Bronchial epithelial cell (primary cell): ENCODE measurements around the gene SDF2L1. TPM values are rescaled to one million over a fixed set of nuclear protein-coding genes. Genes with fewer than 3 reads are reported as not detected.
"Not testable (repeated sequence)": the region's sequence is repeated elsewhere in the genome, so short reads cannot be mapped to it uniquely, and the experiment has no call there.

ENCODE experiments used
- DNase-seq: peaks from one replicate; pipeline ENCODE4 v3.0.0-alpha.2; 2010; ENCODE audit warnings: low read depth
- FAIRE-seq: peaks from 2 replicates; lab custom pipeline; 2011; peaks lifted over from hg19 to GRCh38; lab: Jason Lieb, UNC
- H3K27me3 ChIP-seq: 2 replicates; pipeline ENCODE4 v1.5.1; 2011; ENCODE audit warnings: low read length; ENCODE audit not compliant: control insufficient read depth, insufficient read depth
- H3K36me3 ChIP-seq: 2 replicates; pipeline ENCODE4 v1.5.1; 2011; ENCODE audit warnings: low read length; ENCODE audit not compliant: control insufficient read depth, insufficient read depth
- H3K4me3 ChIP-seq: 2 replicates; pipeline ENCODE4 v1.5.1; 2011; ENCODE audit warnings: mild to moderate bottlenecking, low read depth, low read length, control low read depth
- total RNA-seq: library from RNA; depleted of rRNA; stranded (reverse); fragments of >200 nt; gene quantifications from 2 replicates; pipeline ENCODE4 v1.2.1, GENCODE V29; 2014
- TF ChIP-seq, protein P1 (sequence below): IDR thresholded peaks from 2 replicates; pipeline ENCODE4 v1.5.1; 2011; ENCODE audit warnings: mild to moderate bottlenecking, moderate library complexity, low read length, control low read depth, inconsistent platforms; ENCODE audit not compliant: insufficient read depth, severe bottlenecking

SDF2L1 gene
- total RNA-seq, 1 donor from 2014 or later: 67.9 TPM

DNA sequence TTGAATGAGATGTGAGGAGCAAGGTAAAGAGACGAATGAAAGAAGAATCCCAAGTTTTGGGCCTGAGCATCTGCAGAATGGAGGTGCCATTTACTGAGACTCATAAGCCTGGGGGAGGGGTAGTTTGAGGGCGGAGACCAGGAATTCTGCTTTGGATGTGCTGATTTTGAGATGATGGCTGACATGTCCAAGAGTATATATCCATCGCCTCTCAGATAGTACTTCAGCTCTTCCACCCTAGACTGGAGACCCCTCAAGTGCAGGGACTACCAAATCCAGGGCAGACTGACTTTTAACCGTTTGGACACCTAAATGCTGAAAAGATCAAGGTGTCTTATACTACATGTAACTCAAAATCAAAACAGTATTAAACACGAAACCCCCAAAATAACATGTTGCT, 1.3 kb upstream of the SDF2L1 start:
- H3K36me3 ChIP-seq: peaks cover 3% of the 10 kb centered on the region
- H3K4me3 ChIP-seq: no peak overlapping the region
- FAIRE-seq (no peak), DNase-seq (no peak)
- TF ChIP-seq, protein P1, sequence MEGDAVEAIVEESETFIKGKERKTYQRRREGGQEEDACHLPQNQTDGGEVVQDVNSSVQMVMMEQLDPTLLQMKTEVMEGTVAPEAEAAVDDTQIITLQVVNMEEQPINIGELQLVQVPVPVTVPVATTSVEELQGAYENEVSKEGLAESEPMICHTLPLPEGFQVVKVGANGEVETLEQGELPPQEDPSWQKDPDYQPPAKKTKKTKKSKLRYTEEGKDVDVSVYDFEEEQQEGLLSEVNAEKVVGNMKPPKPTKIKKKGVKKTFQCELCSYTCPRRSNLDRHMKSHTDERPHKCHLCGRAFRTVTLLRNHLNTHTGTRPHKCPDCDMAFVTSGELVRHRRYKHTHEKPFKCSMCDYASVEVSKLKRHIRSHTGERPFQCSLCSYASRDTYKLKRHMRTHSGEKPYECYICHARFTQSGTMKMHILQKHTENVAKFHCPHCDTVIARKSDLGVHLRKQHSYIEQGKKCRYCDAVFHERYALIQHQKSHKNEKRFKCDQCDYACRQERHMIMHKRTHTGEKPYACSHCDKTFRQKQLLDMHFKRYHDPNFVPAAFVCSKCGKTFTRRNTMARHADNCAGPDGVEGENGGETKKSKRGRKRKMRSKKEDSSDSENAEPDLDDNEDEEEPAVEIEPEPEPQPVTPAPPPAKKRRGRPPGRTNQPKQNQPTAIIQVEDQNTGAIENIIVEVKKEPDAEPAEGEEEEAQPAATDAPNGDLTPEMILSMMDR: no peak
- H3K27me3 ChIP-seq: no peaks in the 10 kb centered on the region

- DNase-seq: peak; percentile 44
- Histone ChIP-seq H3K27me3 (no peaks in the 10 kb centered on the region), H3K36me3 (peaks cover 3% of the 10 kb centered on the region), H3K4me3 (peak overlapping the region; percentile 48)
- TF ChIP-seq, protein P1: peak; percentile 39
- no peak for FAIRE-seq
Observed at GRCh38 chr22:21641417-21641788, 699 bp upstream of the SDF2L1 start.

DNA sequence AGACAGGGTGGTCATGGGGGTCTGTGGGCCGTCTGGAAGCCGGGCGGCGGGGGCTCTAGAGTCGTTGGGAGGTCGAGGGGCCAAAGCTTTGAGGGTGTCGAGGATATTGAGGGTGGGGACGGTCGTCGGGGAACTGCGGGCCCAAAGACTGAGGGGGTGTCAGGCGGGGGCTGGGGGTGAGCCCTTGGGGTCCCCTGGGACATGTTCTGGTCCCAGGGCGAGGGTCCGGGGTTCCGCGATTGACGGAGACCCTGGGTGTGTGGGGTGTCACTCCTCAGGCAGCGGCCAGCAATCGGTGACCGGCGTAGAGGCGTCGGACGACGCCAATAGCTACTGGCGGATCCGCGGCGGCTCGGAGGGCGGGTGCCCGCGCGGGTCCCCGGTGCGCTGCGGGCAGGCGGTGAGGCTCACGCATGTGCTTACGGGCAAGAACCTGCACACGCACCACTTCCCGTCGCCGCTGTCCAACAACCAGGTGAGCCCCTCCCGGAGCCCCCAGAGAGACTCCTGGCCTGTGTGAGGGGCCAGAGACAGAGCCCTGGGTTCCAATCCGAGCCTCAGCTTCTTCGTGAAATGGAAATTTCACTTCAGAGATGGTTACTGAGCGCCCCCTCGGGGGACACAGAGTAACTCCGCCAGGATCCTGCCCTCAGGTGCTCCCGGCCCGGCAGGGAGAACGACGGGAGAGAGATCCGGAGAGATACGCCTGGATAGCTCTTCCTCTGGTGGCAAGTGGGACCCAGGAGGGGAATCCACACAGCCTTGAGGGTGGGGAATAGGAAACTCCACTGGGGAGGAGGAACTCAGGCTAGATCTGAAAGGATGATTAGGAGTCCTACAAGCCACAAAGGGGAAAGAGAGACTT, 714 bp downstream of the SDF2L1 start:
- FAIRE-seq: no peak
- DNase-seq: peak; percentile 43
- peak overlapping the region; percentile 80 for H3K4me3 ChIP-seq
- H3K27me3 ChIP-seq: no peaks in the 10 kb centered on the region
- peaks cover 3% of the 10 kb centered on the region for H3K36me3 ChIP-seq
- TF ChIP-seq, protein P1: peak; percentile 65

GRCh38 chr22:21643533-21644357, 1.6 kb downstream of the SDF2L1 start:
- DNase-seq (no peak), FAIRE-seq (peak; percentile 68)
- Histone ChIP-seq H3K4me3 (no peak overlapping the region), H3K36me3 (peaks cover 3% of the 10 kb centered on the region), H3K27me3 (no peaks in the 10 kb centered on the region)
- TF ChIP-seq, protein P1: peak; percentile 16

GRCh38 chr22:21645513-21645912, 3.4 kb downstream of the SDF2L1 start:
- not testable (repeated sequence) for H3K36me3 ChIP-seq, FAIRE-seq

More at GRCh38 chr22:21645513-21645912, 3.4 kb downstream of the SDF2L1 start:
- not testable (repeated sequence) for H3K4me3 ChIP-seq, DNase-seq, H3K27me3 ChIP-seq
